Type B pancreatic cell (in vitro differentiated cells): ENCODE results near the gene PMM2. TPM values are rescaled to one million over a fixed set of nuclear protein-coding genes. Genes with fewer than 3 reads are reported as not detected.
"Not testable (repeated sequence)": the region's sequence is repeated elsewhere in the genome, so short reads cannot be mapped to it uniquely, and the experiment has no call there.

ENCODE experiments used
- DNase-seq: peaks from one replicate; pipeline ENCODE4 v3.0.0; 2021; ENCODE audit warnings: mixed read lengths; ENCODE audit not compliant: unreplicated experiment; ENCODE audit errors: extremely low spot score
- H3K27ac Mint-ChIP-seq: 2 replicates; pipeline ENCODE4 v1.8.0; 2021; ENCODE audit warnings: mild to moderate bottlenecking, mixed read lengths
- H3K27me3 Mint-ChIP-seq: 2 replicates; pipeline ENCODE4 v1.8.0; 2021; ENCODE audit warnings: mixed read lengths
- H3K36me3 Mint-ChIP-seq: 2 replicates; pipeline ENCODE4 v1.8.0; 2021; ENCODE audit warnings: mixed read lengths
- H3K4me1 Mint-ChIP-seq: one replicate; pipeline ENCODE4 v1.8.0; 2021; ENCODE audit warnings: mixed read lengths; ENCODE audit not compliant: unreplicated experiment
- H3K4me3 Mint-ChIP-seq: 2 replicates; pipeline ENCODE4 v1.8.0; 2021; ENCODE audit warnings: mild to moderate bottlenecking, mixed read lengths
- H3K9me3 Mint-ChIP-seq: 2 replicates; pipeline ENCODE4 v1.8.0; 2021; ENCODE audit warnings: mixed read lengths
- CTCF ChIP-seq: fragments of 200-600 bp; sonication (generic); conservative IDR thresholded peaks from 2 replicates; pipeline ENCODE4 v1.5.0; 2021; ENCODE audit warnings: antibody characterized with exemption, mild to moderate bottlenecking
- total RNA-seq: library from RNA; stranded (reverse); gene quantifications from 2 replicates; pipeline ENCODE4 v1.2.1, GENCODE V29; 2021; ENCODE audit warnings: low replicate concordance

Gene PMM2
- total RNA-seq, 1 donor from 2014 or later: 35.5 TPM

GRCh38 chr16:8843296-8843695 is 45.7 kb downstream of the PMM2 start:
- peaks cover 23% of the 10 kb centered on the region for H3K36me3 Mint-ChIP-seq
- not testable (repeated sequence) for H3K4me3 Mint-ChIP-seq, H3K27me3 Mint-ChIP-seq, DNase-seq, H3K9me3 Mint-ChIP-seq, H3K27ac Mint-ChIP-seq, H3K4me1 Mint-ChIP-seq

GRCh38 chr16:8845699-8846298 is 48.2 kb downstream of the PMM2 start:
- H3K9me3 Mint-ChIP-seq: no peaks in the 10 kb centered on the region
- H3K27me3 Mint-ChIP-seq: no peaks in the 10 kb centered on the region
- H3K27ac Mint-ChIP-seq: no peak overlapping the region
- peaks cover 8% of the 10 kb centered on the region for H3K4me1 Mint-ChIP-seq
- H3K36me3 Mint-ChIP-seq: peaks cover 23% of the 10 kb centered on the region
- no peak for DNase-seq
- no peak overlapping the region for H3K4me3 Mint-ChIP-seq
- no peak for TF ChIP-seq CTCF

DNA sequence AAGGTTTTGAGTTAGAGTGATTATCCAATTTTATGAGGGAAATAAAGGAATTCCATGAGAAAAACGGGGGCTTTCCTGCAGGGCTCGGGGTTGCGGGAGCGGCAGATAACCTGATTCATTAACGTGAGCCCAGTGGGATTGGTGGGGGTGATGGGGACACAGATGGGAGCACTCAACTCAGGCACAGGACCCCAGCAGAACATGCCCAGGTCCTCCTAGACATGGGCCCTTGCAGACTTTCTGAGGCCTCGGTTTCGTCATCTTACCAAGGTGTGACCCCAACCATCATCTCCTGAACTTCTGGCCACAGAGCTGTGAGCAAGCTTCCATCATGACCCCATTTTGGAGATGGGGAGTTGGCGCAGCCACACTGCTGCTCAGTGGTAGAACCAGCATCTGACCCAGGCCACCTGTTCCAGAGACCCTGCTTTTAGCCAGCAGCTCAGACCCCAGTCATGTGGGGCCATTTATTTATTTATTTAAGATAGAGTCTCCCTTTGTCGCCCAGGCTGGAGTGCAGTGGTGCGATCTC is 48.8 kb downstream of the PMM2 start:
- TF ChIP-seq CTCF: no peak
- Mint-ChIP-seq H3K4me1 (peaks cover 11% of the 10 kb centered on the region), H3K27ac (no peak overlapping the region), H3K27me3 (no peaks in the 10 kb centered on the region), H3K36me3 (peaks cover 25% of the 10 kb centered on the region), H3K4me3 (no peak overlapping the region), H3K9me3 (no peaks in the 10 kb centered on the region)
- DNase-seq: no peak

- peaks cover 24% of the 10 kb centered on the region for H3K36me3 Mint-ChIP-seq
Measured at GRCh38 chr16:8847145-8847544, 49.5 kb downstream of the PMM2 start.

DNA sequence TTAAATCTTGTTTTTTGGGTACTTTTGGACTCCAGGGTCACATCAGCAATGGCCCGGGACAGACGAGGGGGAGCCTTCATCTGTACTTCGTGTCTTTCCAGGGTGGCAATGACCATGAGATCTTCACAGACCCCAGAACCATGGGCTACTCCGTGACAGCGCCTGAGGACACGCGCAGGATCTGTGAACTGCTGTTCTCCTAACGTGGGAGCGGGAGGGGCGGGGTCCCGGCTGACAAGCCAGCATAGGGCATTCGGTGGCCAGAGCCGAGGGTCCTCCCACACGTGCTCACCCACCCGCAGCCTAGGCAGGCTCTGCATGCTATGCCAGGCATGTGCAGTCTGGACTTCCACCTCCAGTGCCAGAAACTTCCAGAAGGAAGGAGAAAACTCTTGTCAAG is 50.0 kb downstream of the PMM2 start:
- H3K4me1 Mint-ChIP-seq: peaks cover 5% of the 10 kb centered on the region
- H3K9me3 Mint-ChIP-seq: no peaks in the 10 kb centered on the region
- peaks cover 19% of the 10 kb centered on the region for H3K36me3 Mint-ChIP-seq
- H3K4me3 Mint-ChIP-seq: no peak overlapping the region
- no peak for DNase-seq
- no peak for TF ChIP-seq CTCF
- H3K27me3 Mint-ChIP-seq: no peaks in the 10 kb centered on the region
- no peak overlapping the region for H3K27ac Mint-ChIP-seq

More at GRCh38 chr16:8847145-8847544, 49.5 kb downstream of the PMM2 start:
- no peak overlapping the region for H3K4me3 Mint-ChIP-seq
- H3K4me1 Mint-ChIP-seq: peaks cover 9% of the 10 kb centered on the region
- no peaks in the 10 kb centered on the region for H3K9me3 Mint-ChIP-seq
- DNase-seq: no peak
- no peak for TF ChIP-seq CTCF
- H3K27ac Mint-ChIP-seq: no peak overlapping the region
- no peaks in the 10 kb centered on the region for H3K27me3 Mint-ChIP-seq

GRCh38 chr16:8848231-8848938 is 50.7 kb downstream of the PMM2 start:
- Mint-ChIP-seq H3K9me3 (no peaks in the 10 kb centered on the region), H3K4me1 (peaks cover 5% of the 10 kb centered on the region), H3K36me3 (peaks cover 22% of the 10 kb centered on the region), H3K27ac (no peak overlapping the region), H3K27me3 (no peaks in the 10 kb centered on the region), H3K4me3 (no peak overlapping the region)
- TF ChIP-seq CTCF: no peak
- peak; percentile 56 for DNase-seq
